GM19240 (cell line): ENCODE results near the gene TBXAS1.
"Not testable (repeated sequence)": the region's sequence is repeated elsewhere in the genome, so short reads cannot be mapped to it uniquely, and the experiment has no call there.

ENCODE experiments used
- DNase-seq: peaks from one replicate; pipeline ENCODE4 v3.0.0; 2011; ENCODE audit warnings: low spot score; ENCODE audit not compliant: insufficient read length

Gene TBXAS1

GRCh38 chr7:139886899-139887298 lies 57.8 kb downstream of the TBXAS1 start:
- no peak for DNase-seq

GRCh38 chr7:139887992-139888481 lies 59.0 kb downstream of the TBXAS1 start:
- no peak for DNase-seq

GRCh38 chr7:139889186-139889871 lies 60.3 kb downstream of the TBXAS1 start:
- no peak for DNase-seq

GRCh38 chr7:139893461-139893860 lies 64.4 kb downstream of the TBXAS1 start:
- DNase-seq: no peak

- DNase-seq: no peak
Measured at GRCh38 chr7:139893999-139894398, 64.9 kb downstream of the TBXAS1 start.

- DNase-seq: no peak
Measured at GRCh38 chr7:139895141-139895829, 66.2 kb downstream of the TBXAS1 start.

- DNase-seq: no peak
Measured at GRCh38 chr7:139896288-139896687, 67.2 kb downstream of the TBXAS1 start.

- no peak for DNase-seq
Measured at GRCh38 chr7:139896831-139897230, 67.8 kb downstream of the TBXAS1 start.

- DNase-seq: no peak
Measured at GRCh38 chr7:139897422-139898090, 68.5 kb downstream of the TBXAS1 start.

GRCh38 chr7:139898483-139898882 lies 69.4 kb downstream of the TBXAS1 start:
- no peak for DNase-seq

GRCh38 chr7:139899328-139899955 lies 70.4 kb downstream of the TBXAS1 start:
- no peak for DNase-seq

- no peak for DNase-seq
Measured at GRCh38 chr7:139900326-139900725, 71.3 kb downstream of the TBXAS1 start.

GRCh38 chr7:139901056-139901795 lies 72.2 kb downstream of the TBXAS1 start:
- no peak for DNase-seq

GRCh38 chr7:139901901-139902300 lies 72.8 kb downstream of the TBXAS1 start:
- no peak for DNase-seq

GRCh38 chr7:139902436-139903102 lies 73.5 kb downstream of the TBXAS1 start:
- no peak for DNase-seq

- DNase-seq: not testable (repeated sequence)
Measured at GRCh38 chr7:139903103-139903477, 74.0 kb downstream of the TBXAS1 start.

- no peak for DNase-seq
Measured at GRCh38 chr7:139906879-139907278, 77.8 kb downstream of the TBXAS1 start.

GRCh38 chr7:139908792-139909191 lies 79.7 kb downstream of the TBXAS1 start:
- DNase-seq: no peak

- DNase-seq: no peak
Measured at GRCh38 chr7:139909379-139910050, 80.5 kb downstream of the TBXAS1 start.
